ENCODE data around the gene GSG1L2. TPM values are rescaled to one million over a fixed set of nuclear protein-coding genes. Genes with fewer than 3 reads are reported as not detected.

Gene GSG1L2
- total and polyA plus RNA-seq, 4 donors, result not detected

- no peaks in the 10 kb centered on the region for H3K4me1 ChIP-seq (ENCODE audit: control insufficient read depth in 4 of 4, insufficient read depth in 4 of 4, low read length in 3 of 4)
- H3K36me3 ChIP-seq (ENCODE audit: control insufficient read depth in 4 of 4, insufficient read depth in 3 of 4, low read depth in 1 of 4, low read length in 3 of 4), result no peaks in the 10 kb centered on the region
- no peaks in the 10 kb centered on the region for H3K9me3 ChIP-seq (ENCODE audit: control insufficient read depth in 4 of 4, low read length in 3 of 4)
- no peak within 1 kb of the TSS for H3K27ac ChIP-seq (ENCODE audit: low read depth in 1 of 2, low read length in 2 of 2)
- no peak within 1 kb of the TSS for H3K9ac ChIP-seq (ENCODE audit: low read depth in 1 of 2, low read length in 2 of 2)
- no peak within 1 kb of the TSS for H3K4me3 ChIP-seq (ENCODE audit: low read depth in 1 of 3, low read length in 3 of 3)
- DNase-seq (ENCODE audit: low spot score), result no peak
- no peak for TF ChIP-seq EGR1 (IDR thresholded peaks at IDR 0.05; ENCODE audit: low read depth in 2 of 2)
- no peak for TF ChIP-seq RAD21 (IDR thresholded peaks at IDR 0.05)
- no peaks in the 10 kb centered on the region for H3K27me3 ChIP-seq (ENCODE audit: control insufficient read depth in 4 of 4, insufficient read depth in 4 of 4, low read length in 3 of 4)
- WGBS, result 59% methylated on average over 21 of the region's 21 CpGs
Observed at GRCh38 chr17:9825641-9826150, 3.8 kb upstream of the GSG1L2 start, which contains the start of gene GLP2R. GLP2R (plus strand) TSS chr17:9825924; CDS start chr17:9826064, 140 bp downstream.

GRCh38 chr17:9824797-9825338 is 3.0 kb upstream of the GSG1L2 start:
- TF ChIP-seq HNF4A (conservative IDR thresholded peaks at IDR 0.05) (no peak), HNF4G (IDR thresholded peaks at IDR 0.05) (no peak), YY1 (IDR thresholded peaks at IDR 0.05) (no peak)
- H3K27me3 ChIP-seq (ENCODE audit: control insufficient read depth in 4 of 4, insufficient read depth in 4 of 4, low read length in 3 of 4), result no peaks in the 10 kb centered on the region
- H3K9ac ChIP-seq (ENCODE audit: low read depth in 1 of 2, low read length in 2 of 2), result no peak overlapping the region
- H3K27ac ChIP-seq (ENCODE audit: low read depth in 1 of 2, low read length in 2 of 2), result no peak overlapping the region
- WGBS, result 78% methylated on average over 8 of the region's 8 CpGs
- H3K36me3 ChIP-seq (ENCODE audit: control insufficient read depth in 4 of 4, insufficient read depth in 3 of 4, low read depth in 1 of 4, low read length in 3 of 4), result no peaks in the 10 kb centered on the region
- no peaks in the 10 kb centered on the region for H3K9me3 ChIP-seq (ENCODE audit: control insufficient read depth in 4 of 4, low read length in 3 of 4)
- no peak overlapping the region for H3K4me3 ChIP-seq (ENCODE audit: low read depth in 1 of 3, low read length in 3 of 3)
- H3K4me1 ChIP-seq (ENCODE audit: control insufficient read depth in 4 of 4, insufficient read depth in 4 of 4, low read length in 3 of 4), result no peaks in the 10 kb centered on the region
- DNase-seq (ENCODE audit: low spot score), result no peak

DNA sequence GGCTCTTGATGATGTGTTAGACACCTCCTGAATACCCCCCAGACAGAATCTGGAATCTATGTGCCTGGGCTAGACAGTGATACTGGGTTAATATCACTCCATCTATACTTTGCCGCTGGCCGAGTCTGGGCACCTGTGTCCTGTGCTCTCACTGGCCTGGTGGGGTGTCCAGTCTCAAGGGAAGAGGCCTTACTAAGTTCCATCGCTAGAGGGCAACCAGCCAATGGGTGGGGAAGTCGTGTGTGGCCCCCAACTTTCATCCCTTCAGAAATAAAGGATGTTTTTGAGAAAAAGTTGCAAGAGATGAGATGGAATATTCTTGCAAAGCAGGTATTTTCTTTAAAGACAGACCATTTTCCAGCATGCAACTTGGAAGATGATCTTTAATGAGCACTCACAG is 2.2 kb upstream of the GSG1L2 start:
- Histone ChIP-seq H3K27ac (ENCODE audit: low read depth in 1 of 2, low read length in 2 of 2) (no peak overlapping the region), H3K4me3 (ENCODE audit: low read depth in 1 of 3, low read length in 3 of 3) (no peak overlapping the region), H3K9me3 (ENCODE audit: control insufficient read depth in 4 of 4, low read length in 3 of 4) (no peaks in the 10 kb centered on the region), H3K4me1 (ENCODE audit: control insufficient read depth in 4 of 4, insufficient read depth in 4 of 4, low read length in 3 of 4) (no peaks in the 10 kb centered on the region), H3K9ac (ENCODE audit: low read depth in 1 of 2, low read length in 2 of 2) (no peak overlapping the region), H3K36me3 (ENCODE audit: control insufficient read depth in 4 of 4, insufficient read depth in 3 of 4, low read depth in 1 of 4, low read length in 3 of 4) (no peaks in the 10 kb centered on the region), H3K27me3 (ENCODE audit: control insufficient read depth in 4 of 4, insufficient read depth in 4 of 4, low read length in 3 of 4) (no peaks in the 10 kb centered on the region)
- 49% methylated on average over 4 of the region's 4 CpGs for WGBS
- DNase-seq (ENCODE audit: low spot score), result no peak
- no peak for TF ChIP-seq HNF4A (conservative IDR thresholded peaks at IDR 0.05)
- TF ChIP-seq HNF4G (IDR thresholded peaks at IDR 0.05), result no peak
- no peak for TF ChIP-seq REST (IDR thresholded peaks at IDR 0.05)
- no peak for TF ChIP-seq YY1 (IDR thresholded peaks at IDR 0.05)
- TF ChIP-seq RXRA (IDR thresholded peaks at IDR 0.05), result no peak
- no peak for TF ChIP-seq GABPA (IDR thresholded peaks at IDR 0.05 in 1 of 2, conservative IDR thresholded peaks at IDR 0.05 in 1 of 2)
- TF ChIP-seq, protein P1, sequence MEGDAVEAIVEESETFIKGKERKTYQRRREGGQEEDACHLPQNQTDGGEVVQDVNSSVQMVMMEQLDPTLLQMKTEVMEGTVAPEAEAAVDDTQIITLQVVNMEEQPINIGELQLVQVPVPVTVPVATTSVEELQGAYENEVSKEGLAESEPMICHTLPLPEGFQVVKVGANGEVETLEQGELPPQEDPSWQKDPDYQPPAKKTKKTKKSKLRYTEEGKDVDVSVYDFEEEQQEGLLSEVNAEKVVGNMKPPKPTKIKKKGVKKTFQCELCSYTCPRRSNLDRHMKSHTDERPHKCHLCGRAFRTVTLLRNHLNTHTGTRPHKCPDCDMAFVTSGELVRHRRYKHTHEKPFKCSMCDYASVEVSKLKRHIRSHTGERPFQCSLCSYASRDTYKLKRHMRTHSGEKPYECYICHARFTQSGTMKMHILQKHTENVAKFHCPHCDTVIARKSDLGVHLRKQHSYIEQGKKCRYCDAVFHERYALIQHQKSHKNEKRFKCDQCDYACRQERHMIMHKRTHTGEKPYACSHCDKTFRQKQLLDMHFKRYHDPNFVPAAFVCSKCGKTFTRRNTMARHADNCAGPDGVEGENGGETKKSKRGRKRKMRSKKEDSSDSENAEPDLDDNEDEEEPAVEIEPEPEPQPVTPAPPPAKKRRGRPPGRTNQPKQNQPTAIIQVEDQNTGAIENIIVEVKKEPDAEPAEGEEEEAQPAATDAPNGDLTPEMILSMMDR (IDR thresholded peaks at IDR 0.05; ENCODE audit: low read depth, low read length, missing input control), result no peak
- no peak for TF ChIP-seq TAF1 (conservative IDR thresholded peaks at IDR 0.05)
- no peak for TF ChIP-seq NR2F2 (IDR thresholded peaks at IDR 0.05)
- TF ChIP-seq FOXA1 (IDR thresholded peaks at IDR 0.05), result no peak
- TF ChIP-seq, protein P2, sequence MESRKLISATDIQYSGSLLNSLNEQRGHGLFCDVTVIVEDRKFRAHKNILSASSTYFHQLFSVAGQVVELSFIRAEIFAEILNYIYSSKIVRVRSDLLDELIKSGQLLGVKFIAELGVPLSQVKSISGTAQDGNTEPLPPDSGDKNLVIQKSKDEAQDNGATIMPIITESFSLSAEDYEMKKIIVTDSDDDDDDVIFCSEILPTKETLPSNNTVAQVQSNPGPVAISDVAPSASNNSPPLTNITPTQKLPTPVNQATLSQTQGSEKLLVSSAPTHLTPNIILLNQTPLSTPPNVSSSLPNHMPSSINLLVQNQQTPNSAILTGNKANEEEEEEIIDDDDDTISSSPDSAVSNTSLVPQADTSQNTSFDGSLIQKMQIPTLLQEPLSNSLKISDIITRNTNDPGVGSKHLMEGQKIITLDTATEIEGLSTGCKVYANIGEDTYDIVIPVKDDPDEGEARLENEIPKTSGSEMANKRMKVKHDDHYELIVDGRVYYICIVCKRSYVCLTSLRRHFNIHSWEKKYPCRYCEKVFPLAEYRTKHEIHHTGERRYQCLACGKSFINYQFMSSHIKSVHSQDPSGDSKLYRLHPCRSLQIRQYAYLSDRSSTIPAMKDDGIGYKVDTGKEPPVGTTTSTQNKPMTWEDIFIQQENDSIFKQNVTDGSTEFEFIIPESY (IDR thresholded peaks at IDR 0.05), result no peak
- no peak for TF ChIP-seq JUND (IDR thresholded peaks at IDR 0.05)

All from liver (tissue), 9 donors.